HepG2 (cell line): ENCODE results near the gene IPPK. TPM values are rescaled to one million over a fixed set of nuclear protein-coding genes. Genes with fewer than 3 reads are reported as not detected.

Experiments used
- ATAC-seq: fragments of 200-7000 bp; cut with Tn5 transposase; 3 replicates; pipeline ENCODE4 v1.9.1; 2020; ENCODE audit warnings: mild to moderate bottlenecking, moderate library complexity
- BruUV-seq: library from RNA; stranded (reverse); fragments of 400-500 nt; replicated peaks from 2 replicates; lab custom pipeline; 2021; lab: Mats Ljungman, UMichigan
- CTCF ChIA-PET: fragments of 300-600 bp; formaldehyde crosslinking; extraction: SDS; loops from one replicate; lab custom pipeline; 2021; ENCODE audit warnings: low total read pairs, inconsistent platforms, low intra/inter-chr PET ratio; lab: Yijun Ruan, JAX
- POLR2A ChIA-PET: fragments of 350-600 bp; sonication (Branson Sonifier 250); formaldehyde crosslinking; loops from one replicate; lab custom pipeline; 2020; ENCODE audit warnings: antibody characterized with exemption, inconsistent platforms; lab: Yijun Ruan, JAX
- DNase-seq: peaks from one replicate; pipeline ENCODE4 v3.0.0-alpha.2; 2015; ENCODE audit warnings: low spot score
- FAIRE-seq: peaks from 3 replicates; lab custom pipeline; 2011; peaks lifted over from hg19 to GRCh38; lab: Jason Lieb, UNC
- H2AFZ ChIP-seq: one replicate; pipeline ENCODE4 v1.6.1; 2011; ENCODE audit warnings: low read length, inconsistent platforms
- H3K27ac ChIP-seq: fragments of 300-600 bp; 3 replicates; pipeline ENCODE4 v1.8.0; 2011; ENCODE audit warnings: mixed run types, mild to moderate bottlenecking, mixed read lengths, low read length, inconsistent platforms; ENCODE audit not compliant: insufficient read depth; ENCODE audit errors: extremely low read length
- H3K27me3 ChIP-seq, 2 experiments: fragments of 200-600 bp in 1 of 2; 2 replicates in 1 of 2; 3 replicates in 1 of 2; pipeline versions ENCODE4 v1.6.0 to v1.8.0; 2011; ENCODE audit warnings: low read length in 2 of 2, mild to moderate bottlenecking in 2 of 2, moderate library complexity in 2 of 2, inconsistent platforms in 1 of 2; ENCODE audit not compliant: insufficient read depth in 2 of 2, control insufficient read depth in 1 of 2
- H3K36me3 ChIP-seq, 2 experiments: fragments of 200-600 bp in 1 of 2; replicated peaks in 1 of 2; 2 replicates in 1 of 2; 3 replicates in 1 of 2; pipeline versions ENCODE4 v1.5.1 to v1.8.0; 2011; ENCODE audit warnings: low read length in 2 of 2, inconsistent platforms in 1 of 2; ENCODE audit not compliant: insufficient read depth in 2 of 2, control insufficient read depth in 1 of 2
- H3K4me1 ChIP-seq: 2 replicates; pipeline ENCODE4 v1.5.1; 2012; ENCODE audit warnings: low read length, inconsistent platforms; ENCODE audit not compliant: insufficient read depth
- H3K4me2 ChIP-seq: 2 replicates; pipeline ENCODE4 v1.6.0; 2011; ENCODE audit warnings: low read depth, low read length, inconsistent platforms
- H3K4me3 ChIP-seq, 3 experiments: fragments of 200-600 bp in 1 of 3; sonication (generic), shearing (Covaris generic) in 1 of 3; replicated peaks in 1 of 3; 2 replicates each; pipeline ENCODE4 v1.5.1; 2011 to 2016; ENCODE audit warnings: low read length in 3 of 3, inconsistent platforms in 2 of 3, low read depth in 2 of 3, mild to moderate bottlenecking in 2 of 3, control low read depth in 1 of 3, mixed read lengths in 1 of 3; ENCODE audit not compliant: insufficient read depth in 1 of 3
- H3K79me2 ChIP-seq: one replicate; pipeline ENCODE4 v1.6.1; 2011; ENCODE audit warnings: low read length, inconsistent platforms; ENCODE audit not compliant: insufficient read depth
- H3K9ac ChIP-seq: 2 replicates; pipeline ENCODE4 v1.6.0; 2011; ENCODE audit warnings: mild to moderate bottlenecking, low read depth, low read length, inconsistent platforms; ENCODE audit not compliant: insufficient read depth
- H3K9me3 ChIP-seq: 2 replicates; pipeline ENCODE4 v1.5.1; 2012; ENCODE audit warnings: mild to moderate bottlenecking, low read length
- H4K20me1 ChIP-seq: 2 replicates; pipeline ENCODE4 v1.6.0; 2011; ENCODE audit warnings: inconsistent platforms, mild to moderate bottlenecking, low read length, moderate library complexity; ENCODE audit not compliant: insufficient read depth
- MATR3 ChIP-seq: sonication (generic); formaldehyde crosslinking; IDR thresholded peaks from 2 replicates; pipeline ENCODE4 v1.4.0; 2020; ENCODE audit warnings: missing genetic modification reagents
- NCOR1 ChIP-seq: fragments of 200-600 bp; sonication (generic); IDR thresholded peaks from 2 replicates; pipeline ENCODE4 v1.7.0; 2017; ENCODE audit warnings: antibody characterized with exemption, low read length, borderline replicate concordance
- POLR2A ChIP-seq, 2 experiments: IDR thresholded peaks; 2 replicates each; pipeline ENCODE4 v1.6.1; 2011; ENCODE audit warnings: low read depth in 2 of 2, low read length in 2 of 2, mild to moderate bottlenecking in 1 of 2, moderate library complexity in 1 of 2; ENCODE audit not compliant: insufficient read depth in 1 of 2
- SALL1 ChIP-seq: sonication (generic); formaldehyde crosslinking; IDR thresholded peaks from 2 replicates; pipeline ENCODE4 v1.8.0; 2022; ENCODE audit warnings: mild to moderate bottlenecking, missing genetic modification reagents
- STAG1 ChIP-seq: sonication (generic); formaldehyde crosslinking; IDR thresholded peaks from 2 replicates; pipeline ENCODE4 v1.4.0; 2020; ENCODE audit warnings: missing genetic modification reagents
- TOE1 ChIP-seq: sonication (generic); formaldehyde crosslinking; IDR thresholded peaks from 2 replicates; pipeline ENCODE4 v1.4.0; 2020; ENCODE audit warnings: mild to moderate bottlenecking, missing genetic modification reagents
- YEATS4 ChIP-seq: sonication (generic); formaldehyde crosslinking; IDR thresholded peaks from 2 replicates; pipeline ENCODE4 v1.4.0; 2020; ENCODE audit warnings: missing genetic modification reagents, borderline replicate concordance
- ZFP1 ChIP-seq: IDR thresholded peaks from 2 replicates; pipeline ENCODE4 v1.6.1; 2016
- ZNF230 ChIP-seq: sonication (generic); formaldehyde crosslinking; IDR thresholded peaks from 2 replicates; pipeline ENCODE4 v1.4.0; 2020; ENCODE audit warnings: mild to moderate bottlenecking, missing genetic modification reagents
- ZNF441 ChIP-seq: sonication (generic); formaldehyde crosslinking; IDR thresholded peaks from 2 replicates; pipeline ENCODE4 v1.7.0; 2021; ENCODE audit warnings: missing genetic modification reagents, borderline replicate concordance
- ZNF766 ChIP-seq: sonication (generic); formaldehyde crosslinking; IDR thresholded peaks from 2 replicates; pipeline ENCODE4 v1.5.0; 2020; ENCODE audit warnings: missing genetic modification reagents, borderline replicate concordance
- WGBS: methylation state at CpG from one replicate; pipeline ENCODE4 v1.1.6; 2017; ENCODE audit warnings: low lambda C conversion rate; 5-methylcytosine and 5-hydroxymethylcytosine counted together
- in situ Hi-C: cut with HindIII; loops from 2 replicates; pipeline ENCODE4 v1.10.0; 2017; ENCODE audit warnings: low pct_unique_long_range_greater_than_20kb; ENCODE audit not compliant: extremely low pct_ligation_motif_present
- intact Hi-C: fragments of 100-400 bp; cut with micrococcal nuclease; formaldehyde crosslinking; loops from one replicate; pipeline ENCODE4 v1.10.0; 2022; ENCODE audit not compliant: unreplicated experiment
- polyA plus RNA-seq, 8 experiments: library from polyadenylated mRNA; depleted of rRNA in 3 of 8; stranded (reverse) in 7 of 8; unstranded in 1 of 8; fragments of >200 nt; fragmentation: Illumina TruSeq in 4 of 8; extraction: Trizol in 4 of 8; gene quantifications; 2 replicates each; pipeline versions ENCODE4 v1.2.1 to v1.2.3, GENCODE V29; 2011 to 2016; ENCODE audit warnings: low read depth in 4 of 8, missing spikeins in 1 of 8, mixed read lengths in 1 of 8; ENCODE audit not compliant: insufficient read depth in 1 of 8
- total RNA-seq, 5 experiments: library from RNA; depleted of rRNA; stranded (reverse); fragments of >200 nt; fragmentation: Illumina TruSeq; extraction: Trizol; gene quantifications; 2 replicates each; pipeline ENCODE4 v1.2.3, GENCODE V29; 2016; ENCODE audit warnings: low read depth in 1 of 5
- TF ChIP-seq, protein P1 (sequence below): sonication (generic); formaldehyde crosslinking; IDR thresholded peaks from 2 replicates; pipeline ENCODE4 v1.4.0; 2020; ENCODE audit warnings: missing genetic modification reagents
- TF ChIP-seq, protein P2 (sequence below): sonication (generic); formaldehyde crosslinking; IDR thresholded peaks from 2 replicates; pipeline ENCODE4 v1.9.0; 2021; ENCODE audit warnings: missing genetic modification reagents, borderline replicate concordance
- TF ChIP-seq, protein P3 (sequence below): sonication (generic); formaldehyde crosslinking; IDR thresholded peaks from 2 replicates; pipeline ENCODE4 v1.4.0; 2020; ENCODE audit warnings: missing genetic modification reagents

IPPK gene
- total and polyA plus RNA-seq, 2 of the 13 experiments (the other 11 are each of a cell fraction or from before 2014, with no cell fraction given) = 9.9 to 14.1 TPM

DNA sequence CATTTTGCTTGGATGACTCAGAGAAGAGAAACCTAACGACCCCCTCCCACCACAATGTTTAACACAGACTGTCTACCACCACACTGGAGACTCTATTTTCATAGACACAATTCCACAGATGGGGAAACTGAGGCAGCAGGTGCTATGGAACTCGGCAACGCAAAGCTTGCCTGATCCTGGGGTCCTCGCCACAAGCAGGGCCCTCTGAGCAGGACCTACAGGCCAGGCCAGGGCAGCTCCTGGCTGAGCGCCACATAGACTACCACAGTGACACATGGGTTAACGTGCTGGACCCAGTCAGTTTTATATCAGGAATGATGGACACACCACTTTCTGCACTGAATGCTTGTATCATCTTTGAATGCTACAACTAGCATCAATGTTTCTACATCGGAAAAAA, 11.8 kb downstream of the IPPK start:
- H3K36me3 ChIP-seq = peaks cover 2 to 34% of the 10 kb centered on the region in 2 experiments; a peak in 3 of 5 replicates
- ATAC-seq = no peak
- POLR2A ChIA-PET = no interaction called here

DNA sequence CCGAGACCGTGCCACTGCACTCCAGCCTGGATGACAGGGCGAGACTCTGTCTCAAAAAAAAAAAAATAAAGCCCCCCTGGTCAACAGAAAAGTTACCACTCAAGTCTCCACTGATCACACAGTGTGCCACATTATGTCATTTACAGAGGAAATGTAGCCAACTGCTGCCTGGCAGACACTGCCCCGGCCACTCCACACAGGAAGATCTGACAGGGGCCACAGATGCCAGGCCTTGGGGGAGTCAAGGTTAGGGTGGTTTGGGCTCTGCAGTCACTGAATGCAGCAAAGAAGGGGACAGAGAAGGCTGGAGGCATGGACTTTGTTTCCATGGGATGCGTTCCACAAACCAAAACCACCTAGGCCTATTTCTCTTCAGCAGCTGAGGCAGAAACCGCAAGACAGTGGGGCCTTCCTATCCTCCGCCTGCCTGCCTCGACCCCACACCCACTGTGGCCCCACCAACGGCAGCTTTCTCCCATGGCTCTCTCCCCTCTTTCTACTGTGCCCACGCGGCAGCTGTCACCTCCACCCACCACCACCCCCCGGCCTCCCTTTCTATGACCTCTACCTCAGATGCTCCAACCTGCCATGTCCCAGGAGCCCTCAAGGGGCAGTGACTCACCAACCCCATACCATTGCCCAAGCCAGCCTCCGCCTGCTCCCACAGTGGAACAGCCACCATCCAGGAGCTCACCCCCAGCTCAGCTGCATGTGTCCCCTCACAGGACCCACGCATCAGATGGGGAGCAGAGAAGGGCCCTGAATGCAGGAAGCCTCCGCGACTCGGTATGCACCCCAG, 12.4 kb downstream of the IPPK start:
- Histone ChIP-seq H3K4me3 (no peak overlapping the region), H3K27ac (no peak overlapping the region), H3K4me1 (no peaks in the 10 kb centered on the region), H3K79me2 (peaks cover 16% of the 10 kb centered on the region), H3K36me3 (peaks cover 2 to 33% of the 10 kb centered on the region in 2 experiments; a peak in 3 of 5 replicates), H3K9me3 (no peaks in the 10 kb centered on the region), H3K27me3 (no peaks in the 10 kb centered on the region), H2AFZ (no peak overlapping the region), H3K4me2 (no peak overlapping the region), H3K9ac (no peak overlapping the region), H4K20me1 (no peaks in the 10 kb centered on the region)
- POLR2A ChIA-PET = no interaction called here
- 96% methylated on average over 13 of the region's 17 CpGs for WGBS
- CTCF ChIA-PET = no interaction called here
- BruUV-seq = no TSS peak
- intact Hi-C loops = no loop called here
- ATAC-seq (peak; percentile 79), DNase-seq (no peak), FAIRE-seq (no peak)
- in situ Hi-C loops = no loop called here
- TF ChIP-seq ZNF766 (CRISPR knock-in tag) (no peak), SALL1 (CRISPR knock-in tag) (no peak), POLR2A (IDR thresholded peaks at IDR 0.05; ENCODE audit: insufficient read depth in 1 of 2, low read depth in 2 of 2, low read length in 2 of 2) (no peak), ZNF441 (CRISPR knock-in tag) (no peak), MATR3 (CRISPR knock-in tag) (no peak), TOE1 (CRISPR knock-in tag) (no peak), ZFP1 (CRISPR knock-in tag) (no peak), ZNF230 (CRISPR knock-in tag) (no peak), NCOR1 (no peak), YEATS4 (no peak)
- TF ChIP-seq, protein P1, sequence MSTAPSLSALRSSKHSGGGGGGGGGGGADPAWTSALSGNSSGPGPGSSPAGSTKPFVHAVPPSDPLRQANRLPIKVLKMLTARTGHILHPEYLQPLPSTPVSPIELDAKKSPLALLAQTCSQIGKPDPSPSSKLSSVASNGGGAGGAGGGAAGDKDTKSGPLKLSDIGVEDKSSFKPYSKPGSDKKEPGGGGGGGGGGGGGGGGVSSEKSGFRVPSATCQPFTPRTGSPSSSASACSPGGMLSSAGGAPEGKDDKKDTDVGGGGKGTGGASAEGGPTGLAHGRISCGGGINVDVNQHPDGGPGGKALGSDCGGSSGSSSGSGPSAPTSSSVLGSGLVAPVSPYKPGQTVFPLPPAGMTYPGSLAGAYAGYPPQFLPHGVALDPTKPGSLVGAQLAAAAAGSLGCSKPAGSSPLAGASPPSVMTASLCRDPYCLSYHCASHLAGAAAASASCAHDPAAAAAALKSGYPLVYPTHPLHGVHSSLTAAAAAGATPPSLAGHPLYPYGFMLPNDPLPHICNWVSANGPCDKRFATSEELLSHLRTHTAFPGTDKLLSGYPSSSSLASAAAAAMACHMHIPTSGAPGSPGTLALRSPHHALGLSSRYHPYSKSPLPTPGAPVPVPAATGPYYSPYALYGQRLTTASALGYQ = no peak
- TF ChIP-seq, protein P2, sequence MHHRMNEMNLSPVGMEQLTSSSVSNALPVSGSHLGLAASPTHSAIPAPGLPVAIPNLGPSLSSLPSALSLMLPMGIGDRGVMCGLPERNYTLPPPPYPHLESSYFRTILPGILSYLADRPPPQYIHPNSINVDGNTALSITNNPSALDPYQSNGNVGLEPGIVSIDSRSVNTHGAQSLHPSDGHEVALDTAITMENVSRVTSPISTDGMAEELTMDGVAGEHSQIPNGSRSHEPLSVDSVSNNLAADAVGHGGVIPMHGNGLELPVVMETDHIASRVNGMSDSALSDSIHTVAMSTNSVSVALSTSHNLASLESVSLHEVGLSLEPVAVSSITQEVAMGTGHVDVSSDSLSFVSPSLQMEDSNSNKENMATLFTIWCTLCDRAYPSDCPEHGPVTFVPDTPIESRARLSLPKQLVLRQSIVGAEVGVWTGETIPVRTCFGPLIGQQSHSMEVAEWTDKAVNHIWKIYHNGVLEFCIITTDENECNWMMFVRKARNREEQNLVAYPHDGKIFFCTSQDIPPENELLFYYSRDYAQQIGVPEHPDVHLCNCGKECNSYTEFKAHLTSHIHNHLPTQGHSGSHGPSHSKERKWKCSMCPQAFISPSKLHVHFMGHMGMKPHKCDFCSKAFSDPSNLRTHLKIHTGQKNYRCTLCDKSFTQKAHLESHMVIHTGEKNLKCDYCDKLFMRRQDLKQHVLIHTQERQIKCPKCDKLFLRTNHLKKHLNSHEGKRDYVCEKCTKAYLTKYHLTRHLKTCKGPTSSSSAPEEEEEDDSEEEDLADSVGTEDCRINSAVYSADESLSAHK (CRISPR knock-in tag) = no peak
- TF ChIP-seq, protein P3, sequence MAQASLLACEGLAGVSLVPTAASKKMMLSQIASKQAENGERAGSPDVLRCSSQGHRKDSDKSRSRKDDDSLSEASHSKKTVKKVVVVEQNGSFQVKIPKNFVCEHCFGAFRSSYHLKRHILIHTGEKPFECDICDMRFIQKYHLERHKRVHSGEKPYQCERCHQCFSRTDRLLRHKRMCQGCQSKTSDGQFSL (CRISPR knock-in tag) = no peak

More for the DNA sequence above, 11.8 kb downstream of the IPPK start:
- no peak for FAIRE-seq
- H3K4me3 ChIP-seq = no peak overlapping the region
- no peak overlapping the region for H2AFZ ChIP-seq
- 96% methylated on average over 7 of the region's 7 CpGs for WGBS
- no peak overlapping the region for H3K9ac ChIP-seq
- H3K27me3 ChIP-seq = no peaks in the 10 kb centered on the region
- H3K9me3 ChIP-seq = no peaks in the 10 kb centered on the region
- intact Hi-C loops (no loop called here), in situ Hi-C loops (no loop called here)
- H3K4me2 ChIP-seq = no peak overlapping the region
- no peak for TF ChIP-seq ZNF441 (CRISPR knock-in tag)
- TF ChIP-seq STAG1 = no peak
- no peak for TF ChIP-seq ZNF230 (CRISPR knock-in tag)
- no peak for DNase-seq
- H3K79me2 ChIP-seq = peaks cover 18% of the 10 kb centered on the region
- CTCF ChIA-PET = no interaction called here
- BruUV-seq = no TSS peak
- H3K4me1 ChIP-seq = no peaks in the 10 kb centered on the region
- no peaks in the 10 kb centered on the region for H4K20me1 ChIP-seq
- H3K27ac ChIP-seq = no peak overlapping the region
